Activated CD4-positive, alpha-beta memory T cell treated with anti-CD3 and anti-CD28 coated beads, Interleukin-2, amount 10 ng/mL, durations not matched to agents 7 days and 5 days (primary cell): ENCODE data around the gene COX19. TPM values are rescaled to one million over a fixed set of nuclear protein-coding genes. Genes with fewer than 3 reads are reported as not detected.
"Not testable (repeated sequence)": the region's sequence is repeated elsewhere in the genome, so short reads cannot be mapped to it uniquely, and the experiment has no call there.

Source experiments
- CTCF ChIA-PET: fragments of 350-600 bp; sonication (Branson Sonifier 250); formaldehyde crosslinking; loops from one replicate; lab custom pipeline; 2021; ENCODE audit warnings: antibody characterized with exemption, inconsistent platforms; lab: Charles Lee
- POLR2A ChIA-PET: fragments of 350-600 bp; sonication (Branson Sonifier 250); formaldehyde crosslinking; loops from one replicate; lab custom pipeline; 2021; ENCODE audit warnings: antibody characterized with exemption; lab: Charles Lee
- DNase-seq: peaks from one replicate; pipeline ENCODE4 v3.0.0-alpha.2; 2020
- H3K27ac Mint-ChIP-seq: one replicate; pipeline ENCODE4 v1.8.0; 2021; ENCODE audit warnings: mild to moderate bottlenecking, mixed read lengths
- H3K27me3 Mint-ChIP-seq: one replicate; pipeline ENCODE4 v1.8.0; 2021; ENCODE audit warnings: mixed read lengths
- H3K36me3 Mint-ChIP-seq: one replicate; pipeline ENCODE4 v1.8.0; 2021; ENCODE audit warnings: low read depth, mixed read lengths
- H3K4me1 Mint-ChIP-seq: one replicate; pipeline ENCODE4 v1.8.0; 2021; ENCODE audit warnings: mixed read lengths
- H3K4me3 Mint-ChIP-seq: one replicate; pipeline ENCODE4 v1.8.0; 2021; ENCODE audit warnings: mild to moderate bottlenecking, mixed read lengths
- H3K9me3 Mint-ChIP-seq: one replicate; pipeline ENCODE4 v1.8.0; 2021; ENCODE audit warnings: mixed read lengths
- total RNA-seq, 2 experiments: library from RNA; stranded (reverse); gene quantifications; one replicate each; pipeline ENCODE4 v1.2.3, GENCODE V29; 2021

The COX19 gene
- total RNA-seq, 2 experiments from 2014 or later = 17.4 to 18.2 TPM

DNA sequence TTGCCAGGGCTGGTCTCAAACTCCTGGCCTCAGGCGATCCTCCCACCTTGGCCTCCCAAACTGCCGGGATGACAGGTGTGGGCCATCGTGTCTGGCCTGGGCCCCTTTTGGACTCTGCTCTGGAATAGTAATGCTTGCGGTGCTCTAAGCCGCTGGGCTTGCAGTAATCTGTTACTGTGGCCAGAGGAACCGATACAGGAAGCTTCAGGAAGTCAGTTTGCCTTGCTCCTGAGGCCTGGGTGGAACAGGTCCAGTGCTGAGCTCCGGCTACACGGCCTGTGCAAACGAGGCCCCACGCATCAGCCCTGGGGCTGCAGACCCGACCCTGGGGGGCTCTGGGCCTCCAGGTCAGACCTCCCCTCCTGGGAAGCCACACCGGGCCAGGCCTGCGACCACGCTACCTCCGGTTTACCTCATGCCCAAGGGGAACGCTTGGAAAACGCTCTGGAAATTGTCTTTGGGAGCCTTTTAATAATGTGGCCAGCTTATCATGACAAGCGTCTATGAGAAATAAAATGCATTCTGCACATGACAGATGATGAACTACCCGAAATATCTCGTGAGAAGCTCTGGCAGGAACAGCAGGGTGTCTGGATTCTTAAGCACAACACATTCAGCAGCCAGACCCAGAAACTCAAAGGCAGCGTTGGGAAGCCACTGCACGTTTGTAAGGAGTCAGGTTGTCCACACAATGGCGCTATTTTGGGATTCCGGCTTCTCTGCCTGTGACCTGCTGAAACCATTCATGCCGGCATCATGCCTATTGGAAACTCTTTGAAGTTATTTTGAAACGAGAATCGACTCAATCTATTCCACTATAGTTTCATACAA is 10.7 kb downstream of the COX19 start:
- Mint-ChIP-seq H3K4me3 (no peak overlapping the region), H3K27me3 (peaks cover 13% of the 10 kb centered on the region), H3K36me3 (peaks cover 38% of the 10 kb centered on the region), H3K9me3 (no peaks in the 10 kb centered on the region), H3K4me1 (peaks cover 15% of the 10 kb centered on the region), H3K27ac (no peak overlapping the region)
- ChIA-PET POLR2A (interaction anchor here (0.7 to 2.5 kb wide), 3 partner anchors 9 to 11 kb away, joined by 3 to 13 read pairs (median 3); partner anchors contain the start of gene COX19), CTCF (no interaction called here)
- DNase-seq = no peak

- DNase-seq = no peak
- ChIA-PET CTCF (no interaction called here), POLR2A (interaction anchor here (1.2 to 1.6 kb wide), 2 partner anchors 11 to 63 kb away, joined by 3 to 12 read pairs; partner anchors contain the start of gene COX19)
- Mint-ChIP-seq H3K4me1 (peaks cover 15% of the 10 kb centered on the region), H3K27me3 (peaks cover 14% of the 10 kb centered on the region), H3K36me3 (peaks cover 27% of the 10 kb centered on the region), H3K4me3 (no peak overlapping the region), H3K27ac (no peak overlapping the region), H3K9me3 (no peaks in the 10 kb centered on the region)
Measured at GRCh38 chr7:963236-964078, 11.9 kb downstream of the COX19 start.

DNA sequence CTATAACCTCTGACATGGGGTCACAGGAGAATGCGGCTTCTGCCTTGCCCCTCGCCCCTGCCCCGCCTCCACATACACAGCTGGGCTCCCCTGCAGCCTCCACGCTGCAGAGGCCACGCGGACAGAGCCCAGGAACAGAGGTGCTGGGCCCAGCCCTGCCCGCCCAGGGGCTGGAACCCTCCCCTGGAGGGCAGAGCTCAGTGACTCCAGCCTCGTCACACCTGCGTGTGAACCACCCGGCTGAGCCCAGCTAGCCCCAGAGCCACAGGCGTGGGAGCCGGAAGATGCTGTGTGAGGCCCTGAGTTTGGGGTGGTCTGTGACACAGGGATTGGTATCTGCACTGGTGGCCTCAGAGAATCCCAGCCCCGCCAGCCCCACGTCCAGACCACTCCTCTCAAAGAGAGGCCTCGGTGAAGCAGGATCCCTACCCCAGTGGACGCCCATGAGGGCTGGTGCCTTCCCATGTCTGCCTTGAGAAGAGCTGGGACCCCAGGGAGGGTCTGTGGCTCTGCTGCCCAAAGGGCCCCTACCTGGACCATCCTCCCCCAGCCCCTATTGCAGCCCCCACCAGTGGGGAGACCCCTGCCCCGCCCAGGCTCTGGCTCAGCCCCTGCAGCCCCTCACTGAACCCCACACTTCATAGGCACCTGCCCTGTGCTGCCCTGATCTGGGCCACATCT is 12.8 kb downstream of the COX19 start:
- no peak for DNase-seq
- H3K4me3 Mint-ChIP-seq = no peak overlapping the region
- ChIA-PET CTCF (interaction anchor here (1.1 kb wide), 1 partner anchor 11 kb away, joined by 3 read pairs; no protein-coding TSS in a partner anchor), POLR2A (interaction anchor here (1.2 to 1.6 kb wide), 2 partner anchors 12 to 62 kb away, joined by 3 to 12 read pairs; partner anchors contain the start of gene COX19)
- H3K27ac Mint-ChIP-seq = no peak overlapping the region
- peaks cover 18% of the 10 kb centered on the region for H3K36me3 Mint-ChIP-seq
- H3K9me3 Mint-ChIP-seq = no peaks in the 10 kb centered on the region
- H3K4me1 Mint-ChIP-seq = peaks cover 15% of the 10 kb centered on the region
- peaks cover 14% of the 10 kb centered on the region for H3K27me3 Mint-ChIP-seq

DNA sequence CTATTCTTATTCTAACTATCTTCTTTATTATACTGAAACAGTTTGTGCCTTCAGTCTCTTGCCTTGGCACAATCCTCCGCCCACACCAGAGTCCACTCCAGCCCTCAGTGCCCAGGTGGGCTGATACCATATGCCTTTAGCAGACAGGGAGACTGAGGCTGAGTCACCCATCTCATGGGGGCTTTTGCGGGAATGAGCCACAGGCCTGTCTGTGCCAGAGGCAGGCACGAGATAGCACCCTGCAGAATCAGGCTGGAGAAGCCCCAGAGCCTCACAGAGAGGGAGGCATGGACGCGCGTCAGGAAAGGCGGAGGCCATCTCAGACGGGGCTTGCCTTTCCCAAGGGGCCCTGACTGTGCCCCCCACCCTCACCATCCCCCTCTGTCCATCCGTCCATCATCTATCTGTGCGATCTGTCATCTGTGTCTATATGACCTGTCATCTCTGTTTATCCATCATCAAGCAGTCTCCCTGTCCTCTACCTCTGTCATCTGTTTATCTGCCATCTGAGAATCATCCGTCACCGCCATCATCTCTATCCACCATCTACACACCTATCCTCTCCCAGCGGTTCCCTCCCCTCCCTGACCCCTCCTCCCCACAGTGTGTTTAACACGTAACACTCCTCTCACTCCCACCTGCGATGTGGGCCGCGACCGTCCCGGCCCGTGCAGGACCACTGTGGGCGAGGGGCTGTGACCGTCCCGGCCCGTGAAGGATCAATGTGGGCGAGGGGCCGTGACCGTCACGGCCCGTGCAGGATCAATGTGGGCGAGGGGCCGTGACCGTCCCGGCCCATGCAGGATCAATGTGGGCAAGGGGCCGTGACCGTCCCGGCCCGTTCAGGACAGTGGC is 13.6 kb downstream of the COX19 start:
- H3K9me3 Mint-ChIP-seq = no peaks in the 10 kb centered on the region
- no peak overlapping the region for H3K27ac Mint-ChIP-seq
- no peak overlapping the region for H3K4me3 Mint-ChIP-seq
- DNase-seq = no peak
- H3K27me3 Mint-ChIP-seq = peaks cover 14% of the 10 kb centered on the region
- peaks cover 15% of the 10 kb centered on the region for H3K4me1 Mint-ChIP-seq
- POLR2A ChIA-PET = interaction anchor here (1.2 to 1.6 kb wide), 2 partner anchors 13 to 61 kb away, joined by 3 to 12 read pairs; partner anchors contain the start of gene COX19
- H3K36me3 Mint-ChIP-seq = peaks cover 11% of the 10 kb centered on the region
- CTCF ChIA-PET = interaction anchor here (1.1 kb wide), 1 partner anchor 12 kb away, joined by 3 read pairs; no protein-coding TSS in a partner anchor

DNA sequence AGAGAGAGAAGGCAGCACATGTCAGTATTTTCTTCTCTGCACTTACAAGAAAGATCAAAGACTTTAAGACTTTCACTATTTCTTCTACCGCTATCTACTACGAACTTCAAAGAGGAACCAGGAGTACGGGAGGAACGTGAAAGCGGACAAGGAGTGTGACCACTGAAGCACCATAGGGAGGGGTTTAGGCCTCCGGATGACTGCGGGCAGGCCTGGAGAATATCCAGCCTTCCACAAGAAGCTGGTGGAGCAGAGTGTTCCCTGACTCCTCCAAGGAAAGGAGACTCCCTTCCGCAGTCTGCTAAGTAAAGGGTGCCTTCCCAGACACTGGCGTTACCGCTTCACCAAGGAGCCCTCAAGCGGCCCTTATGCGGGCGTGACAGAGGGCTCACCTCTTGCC is 14.4 kb downstream of the COX19 start:
- POLR2A ChIA-PET, H3K27ac Mint-ChIP-seq, H3K9me3 Mint-ChIP-seq, DNase-seq, H3K36me3 Mint-ChIP-seq, H3K4me3 Mint-ChIP-seq: not testable (repeated sequence)
- Mint-ChIP-seq H3K4me1 (peaks cover 14% of the 10 kb centered on the region), H3K27me3 (peaks cover 17% of the 10 kb centered on the region)
- CTCF ChIA-PET = interaction anchor here (0.8 kb wide), 1 partner anchor 104 kb away, joined by 3 read pairs; no protein-coding TSS in a partner anchor

- POLR2A ChIA-PET = no interaction called here
- H3K36me3 Mint-ChIP-seq = peaks cover 4% of the 10 kb centered on the region
- peaks cover 14% of the 10 kb centered on the region for H3K4me1 Mint-ChIP-seq
- peaks cover 21% of the 10 kb centered on the region for H3K27me3 Mint-ChIP-seq
- H3K4me3 Mint-ChIP-seq = no peak overlapping the region
- CTCF ChIA-PET = interaction anchor here (0.8 kb wide), 1 partner anchor 105 kb away, joined by 3 read pairs; no protein-coding TSS in a partner anchor
- H3K9me3 Mint-ChIP-seq = no peaks in the 10 kb centered on the region
- no peak for DNase-seq
- H3K27ac Mint-ChIP-seq = no peak overlapping the region
Measured at GRCh38 chr7:960269-960871, 15.0 kb downstream of the COX19 start.

DNA sequence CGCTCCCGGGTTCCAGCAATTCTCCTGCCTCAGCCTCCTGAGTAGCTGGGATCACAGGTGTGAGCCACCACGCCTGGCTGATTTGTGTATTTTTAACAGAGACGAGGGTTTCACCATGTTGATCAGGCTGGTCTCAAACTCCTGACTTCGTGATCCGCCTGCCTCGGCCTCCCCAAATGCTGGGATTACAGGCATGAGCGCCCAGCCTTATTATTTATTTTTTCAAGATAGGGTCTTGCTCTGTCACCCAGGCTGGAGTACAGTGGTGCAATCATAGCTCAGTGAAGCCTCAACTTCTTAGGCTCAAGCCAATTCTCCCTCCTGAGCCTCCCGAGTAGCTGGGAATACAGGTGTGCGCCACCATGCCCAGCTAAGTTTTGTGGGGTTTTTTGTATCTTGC is 15.6 kb downstream of the COX19 start:
- POLR2A ChIA-PET, CTCF ChIA-PET: not testable (repeated sequence)
- H3K4me1 Mint-ChIP-seq = peaks cover 15% of the 10 kb centered on the region

DNA sequence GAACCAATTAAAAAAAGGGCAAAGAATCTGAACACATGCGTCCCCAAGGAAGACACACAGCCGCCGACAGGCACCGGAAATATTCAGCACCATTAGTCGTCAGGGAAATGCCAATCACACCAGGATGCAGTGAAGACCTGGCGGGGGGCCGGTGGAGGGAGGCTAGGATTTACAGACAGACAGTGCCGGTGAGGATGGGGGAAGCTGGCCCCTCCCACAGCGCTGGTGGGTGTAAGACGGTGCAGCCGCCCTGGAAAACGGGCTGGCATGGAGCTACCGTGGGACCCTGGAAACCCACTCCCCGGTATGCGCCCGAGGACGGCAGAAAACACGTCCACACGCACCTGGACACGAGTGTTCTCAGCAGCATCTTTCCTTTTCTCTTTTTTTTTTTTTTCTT is 16.1 kb downstream of the COX19 start:
- H3K4me3 Mint-ChIP-seq = no peak overlapping the region
- ChIA-PET CTCF (no interaction called here), POLR2A (no interaction called here)
- H3K27ac Mint-ChIP-seq = no peak overlapping the region
- H3K36me3 Mint-ChIP-seq = no peaks in the 10 kb centered on the region
- no peak for DNase-seq
- peaks cover 11% of the 10 kb centered on the region for H3K4me1 Mint-ChIP-seq
- peaks cover 23% of the 10 kb centered on the region for H3K27me3 Mint-ChIP-seq
- H3K9me3 Mint-ChIP-seq = no peaks in the 10 kb centered on the region

More for the DNA sequence above, 15.6 kb downstream of the COX19 start:
- not testable (repeated sequence) for H3K4me3 Mint-ChIP-seq, H3K36me3 Mint-ChIP-seq, DNase-seq, H3K9me3 Mint-ChIP-seq, H3K27ac Mint-ChIP-seq
- peaks cover 24% of the 10 kb centered on the region for H3K27me3 Mint-ChIP-seq

- H3K4me1 Mint-ChIP-seq = peaks cover 7% of the 10 kb centered on the region
- H3K27ac Mint-ChIP-seq = no peak overlapping the region
- DNase-seq = no peak
- H3K9me3 Mint-ChIP-seq = no peaks in the 10 kb centered on the region
- H3K27me3 Mint-ChIP-seq = peaks cover 21% of the 10 kb centered on the region
- no peaks in the 10 kb centered on the region for H3K36me3 Mint-ChIP-seq
- CTCF ChIA-PET = interaction anchor here (1.0 to 1.5 kb wide), 2 partner anchors 35 to 50 kb away, joined by 4 read pairs; no protein-coding TSS in a partner anchor
- no peak overlapping the region for H3K4me3 Mint-ChIP-seq
- POLR2A ChIA-PET = interaction anchor here (1.5 kb wide), 1 partner anchor 16 kb away, joined by 8 read pairs; the partner anchor contains the start of gene COX19
Measured at GRCh38 chr7:958221-959200, 16.8 kb downstream of the COX19 start.

DNA sequence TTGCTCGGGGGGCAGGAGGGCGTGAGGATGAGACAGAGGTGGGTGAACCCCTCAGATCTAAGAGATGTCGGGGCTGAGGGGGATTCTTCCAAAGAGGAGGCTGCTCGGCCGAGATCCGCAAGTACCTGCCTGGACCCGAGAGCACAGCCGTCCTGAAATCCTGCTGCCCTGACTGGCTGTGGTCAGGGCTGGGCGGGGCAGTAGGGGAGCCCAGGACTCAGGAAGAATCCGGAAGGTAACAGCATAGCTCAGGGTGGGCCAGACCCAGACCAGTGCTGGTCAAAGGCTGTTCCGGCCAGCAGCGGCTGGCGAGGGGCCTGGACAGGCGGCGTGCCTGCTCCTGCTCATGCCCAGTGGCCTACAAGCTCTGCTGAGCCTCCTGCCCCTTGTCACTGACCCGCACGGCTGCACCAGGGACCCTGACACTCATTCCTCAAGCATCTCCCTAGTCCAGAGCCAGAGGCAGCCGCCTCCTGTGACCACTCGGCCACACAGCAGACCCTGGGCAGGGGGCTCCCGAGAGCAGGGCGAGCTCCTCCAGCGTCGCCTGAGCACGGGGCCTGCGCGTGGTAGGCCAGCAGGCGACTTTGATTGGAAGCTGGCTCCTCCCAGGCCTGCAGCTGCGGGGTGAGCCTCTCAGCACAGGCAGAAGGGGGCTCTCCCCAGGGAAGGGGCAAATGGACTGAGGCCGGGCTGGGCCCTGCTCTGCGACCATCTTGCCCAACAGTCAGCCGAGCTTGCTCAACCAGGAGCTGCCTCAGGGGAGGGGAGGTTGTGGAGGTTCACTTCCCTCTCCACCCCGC is 17.7 kb downstream of the COX19 start:
- no peak overlapping the region for H3K4me3 Mint-ChIP-seq
- H3K4me1 Mint-ChIP-seq = peaks cover 5% of the 10 kb centered on the region
- CTCF ChIA-PET = interaction anchor here (1.0 to 1.5 kb wide), 2 partner anchors 35 to 49 kb away, joined by 4 read pairs; no protein-coding TSS in a partner anchor
- no peaks in the 10 kb centered on the region for H3K36me3 Mint-ChIP-seq
- H3K27me3 Mint-ChIP-seq = peaks cover 20% of the 10 kb centered on the region
- POLR2A ChIA-PET = interaction anchor here (1.5 kb wide), 1 partner anchor 17 kb away, joined by 8 read pairs; the partner anchor contains the start of gene COX19
- DNase-seq = no peak
- H3K27ac Mint-ChIP-seq = no peak overlapping the region
- no peaks in the 10 kb centered on the region for H3K9me3 Mint-ChIP-seq
